Upper lobe of left lung (tissue), 6 donors: ENCODE results near the gene ATMIN. TPM values are rescaled to one million over a fixed set of nuclear protein-coding genes. Genes with fewer than 3 reads are reported as not detected.

Experiments
- ATAC-seq, 2 donors: fragments of 200-7000 bp; cut with Tn5 transposase; one replicate each; pipeline ENCODE4 v1.9.1; 2022; ENCODE audit warnings: mild to moderate bottlenecking in 2 of 2, moderate library complexity in 2 of 2; ENCODE audit not compliant: low FRiP score in 2 of 2
- DNase-seq, 2 donors: peaks; one replicate each; pipeline ENCODE4 v3.0.0-alpha.2; 2019 to 2020
- H3K27ac ChIP-seq, 4 donors: fragments of 200-600 bp; sonication (generic); one replicate each; pipeline ENCODE4 v1.5.1; 2016 to 2019
- H3K27me3 ChIP-seq, 4 donors: fragments of 200-600 bp; sonication (generic); one replicate each; pipeline ENCODE4 v1.5.1; 2017 to 2019
- H3K36me3 ChIP-seq, 4 donors: fragments of 200-600 bp; sonication (generic); one replicate each; pipeline ENCODE4 v1.5.1; 2016 to 2019
- H3K4me1 ChIP-seq, 4 donors: fragments of 200-600 bp; sonication (generic); one replicate each; pipeline ENCODE4 v1.5.1; 2018 to 2019
- H3K4me3 ChIP-seq, 4 donors: fragments of 200-600 bp; sonication (generic); one replicate each; pipeline ENCODE4 v1.5.1; 2017 to 2019; ENCODE audit warnings: mild to moderate bottlenecking in 2 of 4, moderate library complexity in 1 of 4
- H3K9me3 ChIP-seq, 4 donors: fragments of 200-600 bp; sonication (generic); one replicate each; pipeline ENCODE4 v1.5.1; 2018 to 2019
- EP300 ChIP-seq, 4 donors: sonication (generic); formaldehyde crosslinking; IDR thresholded peaks; one replicate each; pipeline ENCODE4 v1.5.1; 2017; ENCODE audit warnings: antibody characterized with exemption in 4 of 4, control low read depth in 2 of 4
- POLR2A ChIP-seq, 4 donors: fragments of 450-650 bp; IDR thresholded peaks; one replicate each; pipeline ENCODE4 v1.5.1; 2016 to 2017; ENCODE audit warnings: antibody characterized with exemption in 4 of 4, mild to moderate bottlenecking in 2 of 4
- POLR2AphosphoS5 ChIP-seq, 2 donors: sonication (generic); formaldehyde crosslinking; IDR thresholded peaks; one replicate each; pipeline ENCODE4 v1.5.1; 2017; ENCODE audit warnings: antibody characterized with exemption in 2 of 2
- WGBS, 2 donors: methylation state at CpG; one replicate each; pipeline ENCODE4 v1.1.5; 2017 to 2018; 5-methylcytosine and 5-hydroxymethylcytosine counted together
- total RNA-seq, 6 donors: library from RNA; depleted of rRNA in 4 of 6; stranded (reverse); fragments of >200 nt in 4 of 6; gene quantifications; one replicate each; pipeline versions ENCODE4 v1.1.0 to v1.2.1, GENCODE V29; 2016 to 2021
- TF ChIP-seq, protein P1 (sequence below), 6 experiments: fragments of 450-650 bp in 4 of 6; fragments of 200-600 bp in 2 of 6; sonication (generic) in 2 of 6; IDR thresholded peaks; one replicate each; pipeline ENCODE4 v1.5.1; 2016 to 2019; ENCODE audit warnings: antibody characterized with exemption in 6 of 6
- donor health status: DM: no; HTN: no; CAD: no; lungs with moderate emphysema.
- donor health status: DM: no; HTN: yes; CAD: no; lungs with severe emphysema.

The ATMIN gene
- total RNA-seq, 6 donors from 2014 or later: 8.9 to 30.7 (median 23.4) TPM

- ATAC-seq (peak; percentile 97 to 98), DNase-seq (peak; percentile 98 to 100)
- Histone ChIP-seq H3K36me3 (no peaks in the 10 kb centered on the region), H3K4me3 (peak within 1 kb of the TSS; percentile 81 to 98 (median 86)), H3K27me3 (no peaks in the 10 kb centered on the region), H3K27ac (peak within 1 kb of the TSS; percentile 96 to 99 (median 98)), H3K9me3 (no peaks in the 10 kb centered on the region), H3K4me1 (peaks cover 24 to 31% (median 27%) of the 10 kb centered on the region in 4 donors)
- TF ChIP-seq EP300 (IDR thresholded peaks at IDR 0.05) (peak in 1 of 4 donors; percentile 70), POLR2AphosphoS5 (IDR thresholded peaks at IDR 0.05) (peak; percentile 82 to 90), POLR2A (IDR thresholded peaks at IDR 0.05) (peak in 3 of 4 donors; percentile 72 to 90 (median 89))
- TF ChIP-seq, protein P1, sequence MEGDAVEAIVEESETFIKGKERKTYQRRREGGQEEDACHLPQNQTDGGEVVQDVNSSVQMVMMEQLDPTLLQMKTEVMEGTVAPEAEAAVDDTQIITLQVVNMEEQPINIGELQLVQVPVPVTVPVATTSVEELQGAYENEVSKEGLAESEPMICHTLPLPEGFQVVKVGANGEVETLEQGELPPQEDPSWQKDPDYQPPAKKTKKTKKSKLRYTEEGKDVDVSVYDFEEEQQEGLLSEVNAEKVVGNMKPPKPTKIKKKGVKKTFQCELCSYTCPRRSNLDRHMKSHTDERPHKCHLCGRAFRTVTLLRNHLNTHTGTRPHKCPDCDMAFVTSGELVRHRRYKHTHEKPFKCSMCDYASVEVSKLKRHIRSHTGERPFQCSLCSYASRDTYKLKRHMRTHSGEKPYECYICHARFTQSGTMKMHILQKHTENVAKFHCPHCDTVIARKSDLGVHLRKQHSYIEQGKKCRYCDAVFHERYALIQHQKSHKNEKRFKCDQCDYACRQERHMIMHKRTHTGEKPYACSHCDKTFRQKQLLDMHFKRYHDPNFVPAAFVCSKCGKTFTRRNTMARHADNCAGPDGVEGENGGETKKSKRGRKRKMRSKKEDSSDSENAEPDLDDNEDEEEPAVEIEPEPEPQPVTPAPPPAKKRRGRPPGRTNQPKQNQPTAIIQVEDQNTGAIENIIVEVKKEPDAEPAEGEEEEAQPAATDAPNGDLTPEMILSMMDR (IDR thresholded peaks at IDR 0.05): peak in 3 of 6 experiments; percentile 13 to 27 (median 23)
- WGBS, 2 donors: 0 to 1% methylated on average over 35 to 53 of the region's 75 CpGs
These were observed 28.6 kb upstream of the ATMIN start, which contains the start of the genes CENPN and CMC2 for GRCh38 chr16:81006813-81007695. CENPN (plus strand) TSS chr16:81007214; CDS start chr16:81011940, 4,726 bp downstream. CMC2 (minus strand) TSS chr16:81006885; CDS start chr16:80997394, 9,491 bp downstream.

GRCh38 chr16:81008505-81008789 is 27.2 kb upstream of the ATMIN start:
- peak overlapping the region in 3 of 4 donors; percentile 81 to 98 (median 90) for H3K4me3 ChIP-seq

GRCh38 chr16:81012974-81013373 is 22.7 kb upstream of the ATMIN start:
- no peak for TF ChIP-seq POLR2AphosphoS5 (IDR thresholded peaks at IDR 0.05)
- TF ChIP-seq, protein P1 (IDR thresholded peaks at IDR 0.05): no peak
- TF ChIP-seq POLR2A (IDR thresholded peaks at IDR 0.05): no peak
- TF ChIP-seq EP300 (IDR thresholded peaks at IDR 0.05): no peak
- Histone ChIP-seq H3K27ac (no peak overlapping the region), H3K4me3 (no peak overlapping the region), H3K27me3 (no peaks in the 10 kb centered on the region), H3K9me3 (no peaks in the 10 kb centered on the region), H3K36me3 (peaks cover 0 to 8% (median 4%) of the 10 kb centered on the region in 4 donors), H3K4me1 (peaks cover 3 to 7% (median 4%) of the 10 kb centered on the region in 4 donors)
- 86 to 95% methylated on average over 3 of the region's 3 CpGs for WGBS, 2 donors
- ATAC-seq (no peak), DNase-seq (no peak)

More at GRCh38 chr16:81008505-81008789, 27.2 kb upstream of the ATMIN start:
- no peaks in the 10 kb centered on the region for H3K27me3 ChIP-seq
- ATAC-seq (no peak), DNase-seq (peak in 1 of 2 donors; percentile 86)
- no peak for TF ChIP-seq EP300 (IDR thresholded peaks at IDR 0.05)
- TF ChIP-seq POLR2AphosphoS5 (IDR thresholded peaks at IDR 0.05): no peak
- TF ChIP-seq, protein P1 (IDR thresholded peaks at IDR 0.05): no peak
- no peak for TF ChIP-seq POLR2A (IDR thresholded peaks at IDR 0.05)
- peaks cover 24 to 31% (median 27%) of the 10 kb centered on the region in 4 donors for H3K4me1 ChIP-seq
- H3K9me3 ChIP-seq: no peaks in the 10 kb centered on the region
- peaks cover 0 to 4% (median 0%) of the 10 kb centered on the region in 4 donors for H3K36me3 ChIP-seq
- H3K27ac ChIP-seq: peak overlapping the region in 2 of 4 donors; percentile 96 to 99
- WGBS, 2 donors: 97 to 98% methylated on average over 12 of the region's 12 CpGs

DNA sequence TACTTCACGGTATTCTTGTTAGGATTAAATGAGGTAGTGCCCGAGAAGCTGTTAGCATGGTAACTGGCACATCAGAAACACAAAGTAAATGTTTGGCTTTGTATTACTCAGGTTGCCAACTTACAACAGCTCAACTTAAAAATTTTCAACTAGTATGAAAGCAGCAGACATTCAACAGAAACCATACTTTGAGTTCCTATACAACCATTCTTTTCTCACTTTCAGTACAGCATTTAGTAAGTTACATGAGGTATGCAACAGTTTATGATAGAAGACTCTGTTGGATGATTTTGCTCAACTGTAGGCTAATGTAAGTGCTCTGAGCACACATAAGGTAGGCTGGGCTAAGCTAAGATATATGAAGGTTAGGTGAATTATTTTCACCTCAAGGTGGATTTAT is 21.0 kb upstream of the ATMIN start:
- Histone ChIP-seq H3K4me1 (no peaks in the 10 kb centered on the region), H3K36me3 (peaks cover 0 to 19% (median 7%) of the 10 kb centered on the region in 4 donors), H3K9me3 (no peaks in the 10 kb centered on the region), H3K4me3 (no peak overlapping the region), H3K27ac (no peak overlapping the region), H3K27me3 (no peaks in the 10 kb centered on the region)
- WGBS, 2 donors: 93 to 94% methylated on average over 2 of the region's 2 CpGs
- ATAC-seq (no peak), DNase-seq (no peak)
- TF ChIP-seq EP300 (IDR thresholded peaks at IDR 0.05) (no peak), POLR2A (IDR thresholded peaks at IDR 0.05) (no peak), POLR2AphosphoS5 (IDR thresholded peaks at IDR 0.05) (no peak)
- TF ChIP-seq, protein P1 (IDR thresholded peaks at IDR 0.05): no peak
